ENCODE results near the gene HNF1A.
A peak's percentile ranks its signal among the peaks of the same experiment; 100 is the strongest.
"Not testable (repeated sequence)": the region's sequence is repeated elsewhere in the genome, so short reads cannot be mapped to it uniquely, and the experiment has no call there.

HNF1A gene

GRCh38 chr12:120945516-120945915, 32.8 kb upstream of the HNF1A start:
- not testable (repeated sequence) for H2BK5ac ChIP-seq (ENCODE audit: low read depth, low read length, poor library complexity); H3K23ac ChIP-seq (ENCODE audit: low read length); H3K27ac ChIP-seq (ENCODE audit: low read depth, low read length); H2BK120ac ChIP-seq (ENCODE audit: insufficient read depth, low read length, poor library complexity); H3K9ac ChIP-seq (ENCODE audit: low read length); H3K79me2 ChIP-seq (ENCODE audit: control insufficient read depth, insufficient read depth, low read length, poor library complexity); H3K79me1 ChIP-seq (ENCODE audit: low read length); H3K18ac ChIP-seq (ENCODE audit: low read length); H3K27me3 ChIP-seq (ENCODE audit: insufficient read depth, low read length); H2AK5ac ChIP-seq (ENCODE audit: low read length); H3K4ac ChIP-seq (ENCODE audit: low read depth, low read length); H4K8ac ChIP-seq (ENCODE audit: low read depth, low read length); H2AFZ ChIP-seq (ENCODE audit: insufficient read depth, low read length, poor library complexity); H4K12ac ChIP-seq (ENCODE audit: low read depth, low read length); H3K4me1 ChIP-seq (ENCODE audit: control insufficient read depth in 1 of 2, insufficient read depth in 2 of 2, low read length in 2 of 2); H3K36me3 ChIP-seq (ENCODE audit: control insufficient read depth in 1 of 2, insufficient read depth in 2 of 2, low read length in 2 of 2); H3K4me3 ChIP-seq (ENCODE audit: low read depth, low read length); H3K14ac ChIP-seq (ENCODE audit: low read length); H3K9me3 ChIP-seq (ENCODE audit: insufficient read depth, low read depth, low read length); H4K91ac ChIP-seq (ENCODE audit: low read depth, low read length); H3K4me2 ChIP-seq (ENCODE audit: low read length); H2BK12ac ChIP-seq (ENCODE audit: low read length); DNase-seq
- no CpG with 5 or more reads among the region's 6 CpGs for WGBS (ENCODE audit: extremely low coverage, insufficient coverage, insufficient read length)

GRCh38 chr12:120950260-120950799, 28.0 kb upstream of the HNF1A start:
- not testable (repeated sequence) for H2BK5ac ChIP-seq (ENCODE audit: low read depth, low read length, poor library complexity); H3K36me3 ChIP-seq (ENCODE audit: control insufficient read depth in 1 of 2, insufficient read depth in 2 of 2, low read length in 2 of 2); H2AK5ac ChIP-seq (ENCODE audit: low read length); H3K18ac ChIP-seq (ENCODE audit: low read length); H3K9ac ChIP-seq (ENCODE audit: low read length); H4K91ac ChIP-seq (ENCODE audit: low read depth, low read length); H2BK12ac ChIP-seq (ENCODE audit: low read length); H3K4me1 ChIP-seq (ENCODE audit: control insufficient read depth in 1 of 2, insufficient read depth in 2 of 2, low read length in 2 of 2); H3K9me3 ChIP-seq (ENCODE audit: insufficient read depth, low read depth, low read length); H3K4me2 ChIP-seq (ENCODE audit: low read length); H3K27me3 ChIP-seq (ENCODE audit: insufficient read depth, low read length); H3K23ac ChIP-seq (ENCODE audit: low read length); H2AFZ ChIP-seq (ENCODE audit: insufficient read depth, low read length, poor library complexity); H2BK120ac ChIP-seq (ENCODE audit: insufficient read depth, low read length, poor library complexity); H3K4ac ChIP-seq (ENCODE audit: low read depth, low read length); H3K14ac ChIP-seq (ENCODE audit: low read length); H3K79me1 ChIP-seq (ENCODE audit: low read length); H3K79me2 ChIP-seq (ENCODE audit: control insufficient read depth, insufficient read depth, low read length, poor library complexity); DNase-seq; H3K4me3 ChIP-seq (ENCODE audit: low read depth, low read length); H3K27ac ChIP-seq (ENCODE audit: low read depth, low read length); H4K12ac ChIP-seq (ENCODE audit: low read depth, low read length); H4K8ac ChIP-seq (ENCODE audit: low read depth, low read length)
- WGBS (ENCODE audit: extremely low coverage, insufficient coverage, insufficient read length) = no CpG with 5 or more reads among the region's 31 CpGs

GRCh38 chr12:120950807-120951206, 27.5 kb upstream of the HNF1A start:
- Histone ChIP-seq H3K27ac (ENCODE audit: low read depth, low read length) (no peak overlapping the region), H3K4ac (ENCODE audit: low read depth, low read length) (no peak overlapping the region), H3K9me3 (ENCODE audit: insufficient read depth, low read depth, low read length) (no peaks in the 10 kb centered on the region), H2BK5ac (ENCODE audit: low read depth, low read length, poor library complexity) (no peak overlapping the region), H3K23ac (ENCODE audit: low read length) (no peak overlapping the region), H3K36me3 (ENCODE audit: control insufficient read depth in 1 of 2, insufficient read depth in 2 of 2, low read length in 2 of 2) (no peaks in the 10 kb centered on the region), H2BK120ac (ENCODE audit: insufficient read depth, low read length, poor library complexity) (no peak overlapping the region), H3K79me1 (ENCODE audit: low read length) (no peaks in the 10 kb centered on the region), H4K12ac (ENCODE audit: low read depth, low read length) (no peak overlapping the region), H3K4me3 (ENCODE audit: low read depth, low read length) (no peak overlapping the region), H2AFZ (ENCODE audit: insufficient read depth, low read length, poor library complexity) (no peak overlapping the region), H3K18ac (ENCODE audit: low read length) (no peak overlapping the region), H2AK5ac (ENCODE audit: low read length) (no peak overlapping the region), H3K4me1 (ENCODE audit: control insufficient read depth in 1 of 2, insufficient read depth in 2 of 2, low read length in 2 of 2) (no peaks in the 10 kb centered on the region), H3K27me3 (ENCODE audit: insufficient read depth, low read length) (no peaks in the 10 kb centered on the region), H3K79me2 (ENCODE audit: control insufficient read depth, insufficient read depth, low read length, poor library complexity) (no peaks in the 10 kb centered on the region), H3K14ac (ENCODE audit: low read length) (no peak overlapping the region), H2BK12ac (ENCODE audit: low read length) (no peak overlapping the region), H4K91ac (ENCODE audit: low read depth, low read length) (no peak overlapping the region), H3K4me2 (ENCODE audit: low read length) (no peak overlapping the region), H4K8ac (ENCODE audit: low read depth, low read length) (no peak overlapping the region), H3K9ac (ENCODE audit: low read length) (no peak overlapping the region)
- no CpG with 5 or more reads among the region's 5 CpGs for WGBS (ENCODE audit: extremely low coverage, insufficient coverage, insufficient read length)
- no peak for DNase-seq

GRCh38 chr12:120955232-120955631, 23.1 kb upstream of the HNF1A start:
- WGBS (ENCODE audit: extremely low coverage, insufficient coverage, insufficient read length) = no CpG with 5 or more reads among the region's 4 CpGs
- H3K14ac ChIP-seq (ENCODE audit: low read length) = no peak overlapping the region

More at GRCh38 chr12:120955232-120955631, 23.1 kb upstream of the HNF1A start:
- Histone ChIP-seq H2BK5ac (ENCODE audit: low read depth, low read length, poor library complexity) (no peak overlapping the region), H3K79me2 (ENCODE audit: control insufficient read depth, insufficient read depth, low read length, poor library complexity) (no peaks in the 10 kb centered on the region), H3K27me3 (ENCODE audit: insufficient read depth, low read length) (no peaks in the 10 kb centered on the region), H3K4me3 (ENCODE audit: low read depth, low read length) (no peak overlapping the region), H3K18ac (ENCODE audit: low read length) (no peak overlapping the region), H3K9me3 (ENCODE audit: insufficient read depth, low read depth, low read length) (no peaks in the 10 kb centered on the region), H3K23ac (ENCODE audit: low read length) (no peak overlapping the region), H3K36me3 (ENCODE audit: control insufficient read depth in 1 of 2, insufficient read depth in 2 of 2, low read length in 2 of 2) (no peaks in the 10 kb centered on the region), H3K4me2 (ENCODE audit: low read length) (no peak overlapping the region), H4K91ac (ENCODE audit: low read depth, low read length) (no peak overlapping the region), H2BK12ac (ENCODE audit: low read length) (no peak overlapping the region), H3K79me1 (ENCODE audit: low read length) (no peaks in the 10 kb centered on the region), H4K12ac (ENCODE audit: low read depth, low read length) (no peak overlapping the region), H4K8ac (ENCODE audit: low read depth, low read length) (no peak overlapping the region), H2BK120ac (ENCODE audit: insufficient read depth, low read length, poor library complexity) (no peak overlapping the region), H3K4ac (ENCODE audit: low read depth, low read length) (no peak overlapping the region), H3K9ac (ENCODE audit: low read length) (no peak overlapping the region), H3K4me1 (ENCODE audit: control insufficient read depth in 1 of 2, insufficient read depth in 2 of 2, low read length in 2 of 2) (no peaks in the 10 kb centered on the region), H3K27ac (ENCODE audit: low read depth, low read length) (no peak overlapping the region), H2AK5ac (ENCODE audit: low read length) (no peak overlapping the region), H2AFZ (ENCODE audit: insufficient read depth, low read length, poor library complexity) (no peak overlapping the region)
- peak in 1 of 2 donors; percentile 50 for DNase-seq

All from trophoblast cell (in vitro differentiated cells and primary cell).